Vagina (tissue), 2 donors: ENCODE data around the gene GEMIN7.

ENCODE experiments used
- CTCF ChIP-seq, 3 experiments: fragments of 450-650 bp in 2 of 3; fragments of 200-600 bp in 1 of 3; sonication (generic) in 1 of 3; IDR thresholded peaks; one replicate each; pipeline ENCODE4 v1.5.1; 2017 to 2019; ENCODE audit warnings: antibody characterized with exemption in 3 of 3, mild to moderate bottlenecking in 2 of 3, moderate library complexity in 2 of 3
- POLR2A ChIP-seq, 2 donors: fragments of 450-650 bp; IDR thresholded peaks; one replicate each; pipeline ENCODE4 v1.6.1; 2017; ENCODE audit warnings: antibody characterized with exemption in 2 of 2, mild to moderate bottlenecking in 2 of 2, moderate library complexity in 2 of 2
- POLR2AphosphoS5 ChIP-seq, 2 donors: sonication (generic); formaldehyde crosslinking; IDR thresholded peaks; one replicate each; pipeline ENCODE4 v1.9.0; 2017; ENCODE audit warnings: antibody characterized with exemption in 2 of 2, mild to moderate bottlenecking in 2 of 2, low read depth in 1 of 2; ENCODE audit not compliant: insufficient read depth in 1 of 2

DNA sequence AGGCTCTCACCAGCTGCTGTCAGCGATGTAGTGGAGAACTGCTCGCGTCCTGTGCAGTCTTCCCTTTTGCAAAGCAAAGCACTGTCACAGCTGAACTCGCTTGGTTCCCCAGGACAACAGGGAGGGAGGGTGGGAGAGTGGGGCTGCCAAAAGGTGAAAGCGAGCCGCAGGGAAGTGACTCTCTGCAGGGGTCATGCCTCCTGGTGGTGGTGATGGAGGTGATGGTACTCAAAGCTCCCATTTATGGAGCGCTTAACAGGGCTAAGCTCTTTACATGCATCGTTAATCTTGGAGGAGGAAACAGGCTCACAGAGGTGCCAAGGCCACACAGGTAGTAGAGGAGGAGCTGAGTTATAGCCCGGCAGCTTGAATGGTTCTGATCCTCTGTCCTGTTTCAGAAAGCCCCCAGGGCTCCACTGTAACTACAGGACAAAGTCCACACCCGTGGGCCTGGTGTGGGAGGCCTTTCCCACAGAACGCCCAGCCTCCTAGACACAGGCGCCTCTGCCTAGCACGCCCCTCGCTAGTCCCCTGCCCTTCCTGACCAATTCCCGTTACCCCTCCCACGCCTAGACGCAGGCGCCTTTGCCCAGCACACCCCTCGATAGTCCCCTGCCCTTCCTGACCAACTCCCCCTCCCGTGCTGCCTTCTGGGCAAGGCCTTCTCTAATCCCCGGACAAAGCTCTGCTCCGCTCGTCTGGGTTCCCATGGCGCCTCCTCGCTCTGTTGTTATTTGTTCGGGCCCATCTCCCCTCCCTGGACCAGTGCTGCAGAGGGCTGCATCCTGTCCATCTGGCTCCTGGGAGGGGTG lies 24.7 kb downstream of the GEMIN7 start:
- TF ChIP-seq CTCF (IDR thresholded peaks at IDR 0.05) (no peak), POLR2A (IDR thresholded peaks at IDR 0.05) (no peak), POLR2AphosphoS5 (IDR thresholded peaks at IDR 0.05; ENCODE audit: insufficient read depth in 1 of 2, low read depth in 1 of 2) (no peak)
